SK-N-SH (cell line): ENCODE measurements around the gene SCN11A. TPM values are rescaled to one million over a fixed set of nuclear protein-coding genes. Genes with fewer than 3 reads are reported as not detected.

Source experiments
- CTCF ChIA-PET: fragments of 300-600, 350-600 bp; formaldehyde crosslinking; extraction: SDS; loops from one replicate; lab custom pipeline; 2021; lab: Yijun Ruan, JAX
- POLR2A ChIA-PET: fragments of 350-600 bp; sonication (Branson Sonifier 250); formaldehyde crosslinking; extraction: SDS; loops from one replicate; lab custom pipeline; 2020; ENCODE audit warnings: antibody characterized with exemption, inconsistent platforms; lab: Yijun Ruan, JAX
- DNase-seq: peaks from one replicate; pipeline ENCODE4 v3.0.0; 2012
- H2AFZ ChIP-seq: fragments of 200-600 bp; sonication (generic); 2 replicates; pipeline ENCODE4 v1.8.1; 2016; ENCODE audit warnings: antibody characterized with exemption, mild to moderate bottlenecking, low read depth
- H3F3A ChIP-seq: fragments of 200-600 bp; sonication (generic); replicated peaks from 2 replicates; pipeline ENCODE3; 2016; ENCODE audit warnings: antibody characterized with exemption, mild to moderate bottlenecking; ENCODE audit not compliant: insufficient read depth
- H3K27ac ChIP-seq, 2 experiments: fragments of 200-500 bp in 1 of 2; fragments of 200-600 bp in 1 of 2; sonication (Bioruptor generic) in 1 of 2; sonication (generic), shearing (Covaris generic) in 1 of 2; 2 replicates each; pipeline versions ENCODE4 v1.5.1 to v1.6.1; 2014 to 2016; ENCODE audit warnings: low read depth in 2 of 2, inconsistent platforms in 1 of 2, low read length in 1 of 2, mild to moderate bottlenecking in 1 of 2, mixed read lengths in 1 of 2
- H3K27me3 ChIP-seq: fragments of 200-600 bp; sonication (generic), shearing (Covaris generic); 2 replicates; pipeline ENCODE4 v1.6.1; 2016; ENCODE audit warnings: mixed run types; ENCODE audit not compliant: insufficient read depth
- H3K36me3 ChIP-seq, 2 experiments: fragments of 200-500 bp in 1 of 2; fragments of 200-600 bp in 1 of 2; sonication (Bioruptor generic) in 1 of 2; sonication (generic) in 1 of 2; replicated peaks in 1 of 2; 2 replicates each; pipeline versions ENCODE3 to v1.5.1; 2014 to 2016; ENCODE audit warnings: low read length in 1 of 2, mild to moderate bottlenecking in 1 of 2; ENCODE audit not compliant: insufficient read depth in 2 of 2, control insufficient read depth in 1 of 2
- H3K4me1 ChIP-seq, 2 experiments: fragments of 200-500 bp in 1 of 2; fragments of 200-600 bp in 1 of 2; sonication (Bioruptor generic) in 1 of 2; sonication (generic), shearing (Covaris generic) in 1 of 2; 2 replicates each; pipeline versions ENCODE4 v1.5.1 to v1.6.1; 2014 to 2016; ENCODE audit warnings: low read depth in 1 of 2, low read length in 1 of 2, mixed run types in 1 of 2; ENCODE audit not compliant: insufficient read depth in 2 of 2, control insufficient read depth in 1 of 2
- H3K4me2 ChIP-seq: fragments of 200-600 bp; sonication (generic), shearing (Covaris generic); 2 replicates; pipeline ENCODE4 v1.6.1; 2017; ENCODE audit warnings: mixed run types
- H3K4me3 ChIP-seq, 2 experiments: fragments of 200-500 bp in 1 of 2; fragments of 200-600 bp in 1 of 2; sonication (Bioruptor generic) in 1 of 2; sonication (generic), shearing (Covaris generic) in 1 of 2; 2 replicates each; pipeline versions ENCODE4 v1.5.1 to v1.8.1; 2014 to 2016; ENCODE audit warnings: low read depth in 2 of 2, inconsistent platforms in 1 of 2, low read length in 1 of 2, mild to moderate bottlenecking in 1 of 2, mixed read lengths in 1 of 2, moderate library complexity in 1 of 2
- H3K79me2 ChIP-seq: fragments of 200-600 bp; sonication (generic); 2 replicates; pipeline ENCODE4 v1.8.1; 2017; ENCODE audit warnings: mild to moderate bottlenecking; ENCODE audit not compliant: insufficient read depth
- H3K9ac ChIP-seq: fragments of 200-600 bp; sonication (generic); 2 replicates; pipeline ENCODE4 v1.6.1; 2017; ENCODE audit warnings: mixed run types
- H3K9me2 ChIP-seq: fragments of 200-600 bp; sonication (generic); 2 replicates; pipeline ENCODE4 v1.6.1; 2017; ENCODE audit warnings: mixed run types
- H3K9me3 ChIP-seq: fragments of 200-600 bp; sonication (generic); 2 replicates; pipeline ENCODE4 v1.6.1; 2017; ENCODE audit warnings: mixed run types, mild to moderate bottlenecking, moderate library complexity
- H4K20me1 ChIP-seq: fragments of 200-600 bp; sonication (generic); 2 replicates; pipeline ENCODE4 v1.6.1; 2017; ENCODE audit warnings: mild to moderate bottlenecking, mixed run types; ENCODE audit not compliant: insufficient read depth
- CHD2 ChIP-seq: fragments of 150-350 bp; IDR thresholded peaks from 2 replicates; pipeline ENCODE4 v1.6.1; 2018; ENCODE audit warnings: low read length; ENCODE audit not compliant: partially characterized antibody
- ELF1 ChIP-seq: IDR thresholded peaks from 2 replicates; pipeline ENCODE4 v1.4.0; 2012
- GABPA ChIP-seq: IDR thresholded peaks from 2 replicates; pipeline ENCODE4 v1.4.0; 2012; ENCODE audit warnings: low read depth, mild to moderate bottlenecking
- GATA2 ChIP-seq: sonication (generic); formaldehyde crosslinking; IDR thresholded peaks from 2 replicates; pipeline ENCODE4 v1.5.0; 2020; ENCODE audit warnings: mild to moderate bottlenecking, missing genetic modification reagents
- IRF3 ChIP-seq: fragments of 150-350 bp; IDR thresholded peaks from 2 replicates; pipeline ENCODE4 v1.6.1; 2016; ENCODE audit warnings: mild to moderate bottlenecking, low read depth, low read length
- JUND ChIP-seq: IDR thresholded peaks from 2 replicates; pipeline ENCODE4 v1.4.0; 2012
- MAX ChIP-seq: IDR thresholded peaks from 2 replicates; pipeline ENCODE4 v1.4.0; 2012; ENCODE audit warnings: low read depth
- PBX3 ChIP-seq: IDR thresholded peaks from 2 replicates; pipeline ENCODE4; 2012
- RAD21 ChIP-seq: IDR thresholded peaks from 2 replicates; pipeline ENCODE4 v1.6.1; 2012; ENCODE audit warnings: mild to moderate bottlenecking, low read length
- RCOR1 ChIP-seq: fragments of 150-350 bp; IDR thresholded peaks from 2 replicates; pipeline ENCODE4 v1.6.1; 2017; ENCODE audit warnings: antibody characterized with exemption, low read length
- REST ChIP-seq: IDR thresholded peaks from 2 replicates; pipeline ENCODE4 v1.6.1; 2012; ENCODE audit warnings: mild to moderate bottlenecking, low read depth, low read length, moderate library complexity
- TAF1 ChIP-seq: IDR thresholded peaks from 2 replicates; pipeline ENCODE4 v1.6.1; 2012; ENCODE audit warnings: low read depth, mild to moderate bottlenecking, low read length, moderate library complexity, borderline replicate concordance
- TCF12 ChIP-seq: IDR thresholded peaks from 2 replicates; pipeline ENCODE4 v1.4.0; 2012
- USF2 ChIP-seq: fragments of 150-350 bp; IDR thresholded peaks from 2 replicates; pipeline ENCODE4 v1.6.1; 2017; ENCODE audit warnings: antibody characterized with exemption, low read length, low read depth, borderline replicate concordance
- YY1 ChIP-seq: IDR thresholded peaks from 2 replicates; pipeline ENCODE4 v1.4.0; 2012; ENCODE audit warnings: low read depth, mild to moderate bottlenecking
- ZBTB33 ChIP-seq: IDR thresholded peaks from 2 replicates; pipeline ENCODE4 v1.4.0; 2012; ENCODE audit warnings: low read depth, borderline replicate concordance
- WGBS: methylation state at CpG from one replicate; pipeline ENCODE4 v1.1.6; 2017; ENCODE audit warnings: low lambda C conversion rate; 5-methylcytosine and 5-hydroxymethylcytosine counted together
- polyA plus RNA-seq, 3 experiments: library from polyadenylated mRNA; depleted of rRNA; stranded (reverse); fragments of >200 nt; gene quantifications; 2 replicates each; pipeline ENCODE4 v1.2.3, GENCODE V29; 2012

Gene SCN11A
- polyA plus RNA-seq, 1 of the 3 experiments (the other 2 are of a cell fraction) = 0.02 TPM

GRCh38 chr3:39021465-39022285 lies 30.1 kb downstream of the SCN11A start:
- CTCF ChIA-PET = interaction anchor here (0.9 to 5.1 kb wide), 6 partner anchors 9 to 500 kb away, joined by 3 to 27 read pairs (median 4); no protein-coding TSS in a partner anchor

More at GRCh38 chr3:39021465-39022285, 30.1 kb downstream of the SCN11A start:
- Histone ChIP-seq H3K36me3 (no peaks in the 10 kb centered on the region), H3K9ac (no peak overlapping the region), H2AFZ (no peak overlapping the region), H3K4me3 (no peak overlapping the region), H4K20me1 (no peaks in the 10 kb centered on the region), H3K4me2 (no peak overlapping the region), H3F3A (no peaks in the 10 kb centered on the region), H3K27me3 (no peaks in the 10 kb centered on the region; the same call in 1 of the 2 replicates), H3K27ac (no peak overlapping the region), H3K9me3 (no peaks in the 10 kb centered on the region), H3K79me2 (no peaks in the 10 kb centered on the region), H3K4me1 (peaks cover 0 to 4% of the 10 kb centered on the region in 2 experiments; a peak in 1 of 4 replicates), H3K9me2 (no peaks in the 10 kb centered on the region)
- POLR2A ChIA-PET = no interaction called here
- no peak for TF ChIP-seq RAD21
- no peak for TF ChIP-seq USF2
- no peak for TF ChIP-seq CHD2
- TF ChIP-seq REST = no peak
- no peak for TF ChIP-seq MAX
- TF ChIP-seq RCOR1 = no peak
- TF ChIP-seq PBX3 = no peak
- no peak for TF ChIP-seq GABPA
- no peak for TF ChIP-seq ELF1
- no peak for TF ChIP-seq YY1
- no peak for TF ChIP-seq TCF12
- TF ChIP-seq IRF3 = no peak
- TF ChIP-seq GATA2 = no peak
- no peak for TF ChIP-seq ZBTB33
- no peak for TF ChIP-seq JUND
- TF ChIP-seq TAF1 = no peak
- DNase-seq = no peak
- 23% methylated on average over 4 of the region's 4 CpGs for WGBS
